HG02938 (cell line): ENCODE results near the gene JOSD2.

ENCODE experiments used
- ATAC-seq: cut with Tn5 transposase; IDR thresholded peaks from one replicate; pipeline ENCODE4 v1.9.1; 2021; ENCODE audit warnings: mild to moderate bottlenecking, moderate library complexity; ENCODE audit not compliant: unreplicated experiment

The JOSD2 gene

DNA sequence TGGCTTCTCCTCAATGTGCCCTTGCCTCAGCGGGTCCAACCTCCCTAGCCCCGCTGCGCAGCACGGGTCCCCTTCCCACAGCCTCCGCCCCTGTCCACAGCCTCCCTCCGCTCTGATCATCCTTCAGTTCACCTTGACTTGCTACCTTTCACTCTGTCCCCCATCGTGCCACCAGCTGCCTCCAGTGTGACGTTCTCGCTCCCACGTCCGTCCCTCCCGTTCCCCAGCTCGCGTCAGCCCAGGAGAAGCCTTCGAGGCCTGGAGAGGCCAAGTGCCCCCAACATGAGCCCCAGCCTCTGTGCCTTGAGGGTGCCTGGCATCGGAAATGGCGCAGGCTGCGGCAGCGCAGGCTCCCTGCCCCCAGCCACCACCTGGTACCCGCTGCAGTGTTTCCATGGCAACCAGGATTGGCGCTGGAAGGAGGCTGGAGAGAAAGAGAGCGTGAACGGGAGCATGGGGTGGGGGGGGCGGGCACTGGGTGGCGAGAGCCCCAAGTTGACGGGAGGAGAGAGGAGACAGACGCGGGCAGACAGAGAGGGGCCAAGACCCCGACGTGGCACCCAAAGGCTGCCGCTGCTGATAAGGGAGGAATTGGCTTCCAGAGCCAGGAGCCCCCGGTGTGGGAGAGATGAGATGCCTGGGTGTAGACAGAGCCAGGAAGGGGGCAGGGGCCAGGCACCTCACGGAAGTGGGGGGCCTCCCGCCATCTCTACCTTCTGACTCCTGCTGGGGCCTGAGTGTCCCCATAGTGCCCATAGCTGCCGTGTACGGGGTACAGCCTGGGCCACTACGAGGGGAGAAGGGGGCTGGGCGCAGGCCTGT is 3.6 kb upstream of the JOSD2 start:
- ATAC-seq, result no peak

DNA sequence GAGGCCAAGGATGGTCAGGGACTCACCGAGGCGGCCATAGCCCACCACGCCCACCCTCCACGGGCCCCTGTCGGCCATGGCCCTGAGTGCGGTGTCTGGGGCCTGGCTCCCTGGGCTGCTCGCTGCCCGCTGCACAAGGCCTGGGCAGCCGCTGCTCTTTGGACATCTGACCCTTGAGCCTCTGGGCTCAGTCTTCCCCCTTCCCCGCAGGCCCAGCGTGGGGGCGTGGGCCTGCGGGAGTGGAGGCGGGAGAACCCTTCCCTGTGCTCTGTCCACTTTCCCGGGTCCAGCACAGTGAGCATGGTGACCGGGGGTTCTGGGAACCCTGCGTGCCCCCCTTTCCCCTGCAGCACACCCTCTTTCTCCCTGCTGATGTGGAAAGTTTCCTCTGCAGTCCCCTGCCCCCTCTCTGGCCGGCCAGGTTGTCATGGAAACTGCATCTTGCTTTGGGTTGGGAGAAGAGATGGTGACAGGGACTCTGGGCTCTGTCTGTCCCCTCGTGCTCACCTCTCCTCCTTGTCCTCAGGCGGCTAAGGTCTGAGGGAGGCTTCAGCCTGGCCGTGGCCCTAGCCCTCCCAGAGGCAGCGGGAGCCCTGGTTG is 2.9 kb upstream of the JOSD2 start, which contains the start of gene ASPDH:
Gene ASPDH (minus strand): TSS at position 168 of the 600 bp plus-strand sequence. CDS start 90 bp downstream, at position 78.
- ATAC-seq, result no peak

DNA sequence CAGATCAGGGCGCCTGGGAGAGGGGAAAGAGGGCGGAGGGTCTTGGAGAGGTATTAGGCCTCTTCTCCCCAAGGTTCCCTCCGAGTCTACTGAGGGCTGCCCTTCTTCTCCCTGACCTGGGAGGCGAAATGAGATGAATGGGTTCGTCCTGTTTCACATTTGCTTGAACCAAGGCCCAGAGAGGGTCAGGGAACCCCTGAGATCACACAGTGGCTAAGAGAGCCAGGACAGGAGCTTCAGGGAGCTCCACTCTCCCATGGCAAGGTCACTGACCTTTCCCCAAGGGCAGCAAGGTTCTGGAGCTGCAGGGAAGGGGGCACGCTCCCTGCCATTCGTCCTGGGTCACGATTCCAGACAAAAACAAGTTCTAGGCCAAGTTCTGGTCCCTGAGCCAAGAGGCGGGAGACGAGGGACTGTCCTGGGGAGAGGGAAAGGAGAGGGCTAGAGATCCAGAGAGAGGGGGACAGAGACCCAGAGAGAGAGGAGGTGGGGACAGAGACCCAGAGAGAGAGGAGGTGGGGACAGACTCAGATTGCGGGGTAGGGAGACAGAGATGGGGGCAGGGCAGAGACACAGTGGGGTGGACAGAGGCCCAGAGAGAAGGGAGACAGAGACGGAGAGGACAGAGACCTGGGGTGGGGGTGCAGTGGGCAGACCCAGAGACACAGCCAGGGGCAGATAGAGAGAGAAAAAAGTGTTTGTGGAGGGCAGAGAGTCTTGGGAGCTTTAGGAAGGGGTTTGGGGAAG is 2.2 kb upstream of the JOSD2 start:
- ATAC-seq, result no peak

DNA sequence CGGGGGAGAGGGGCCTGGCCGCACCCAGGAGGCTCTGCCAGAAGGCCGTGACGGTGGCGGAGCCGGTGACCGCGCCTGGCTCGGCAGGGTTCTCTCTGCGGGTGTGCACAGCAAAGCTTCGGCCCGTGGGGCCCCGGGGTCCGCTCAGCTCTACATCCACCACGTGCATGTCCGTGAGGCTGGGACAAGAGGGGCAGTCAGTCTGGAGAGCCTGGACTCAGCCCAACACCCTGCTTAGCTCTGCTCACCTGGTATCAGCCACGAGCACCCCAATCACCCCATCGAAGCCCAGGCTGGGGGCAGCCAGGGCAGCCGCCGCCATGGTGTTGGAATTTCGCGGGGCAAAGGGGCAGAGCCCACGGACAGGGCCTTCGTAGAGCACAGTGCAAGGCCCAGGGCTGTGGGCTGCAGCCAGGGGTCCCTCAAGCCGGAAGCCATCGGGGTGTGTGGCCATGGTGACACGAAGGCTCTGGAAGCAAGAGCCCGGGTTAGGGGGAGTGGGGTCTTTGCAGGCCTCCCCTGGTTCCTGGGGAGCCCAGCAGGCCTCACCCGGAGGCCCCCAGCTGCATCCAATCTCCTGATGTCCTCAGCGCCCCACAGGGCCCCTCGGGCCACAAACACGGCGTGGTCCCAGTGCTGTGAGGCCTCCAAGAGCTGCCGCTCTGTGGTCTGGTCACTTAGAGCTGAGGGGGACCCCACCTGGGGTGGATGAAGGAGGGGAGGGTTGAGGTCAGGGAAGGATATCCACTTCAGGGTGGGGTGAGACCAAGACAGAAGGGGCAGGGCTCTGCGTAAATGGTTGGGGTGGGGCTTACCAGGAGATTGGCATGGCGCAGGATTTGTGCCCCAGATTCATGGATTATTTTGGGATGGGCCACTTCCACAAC is 1.4 kb upstream of the JOSD2 start:
- no peak for ATAC-seq

DNA sequence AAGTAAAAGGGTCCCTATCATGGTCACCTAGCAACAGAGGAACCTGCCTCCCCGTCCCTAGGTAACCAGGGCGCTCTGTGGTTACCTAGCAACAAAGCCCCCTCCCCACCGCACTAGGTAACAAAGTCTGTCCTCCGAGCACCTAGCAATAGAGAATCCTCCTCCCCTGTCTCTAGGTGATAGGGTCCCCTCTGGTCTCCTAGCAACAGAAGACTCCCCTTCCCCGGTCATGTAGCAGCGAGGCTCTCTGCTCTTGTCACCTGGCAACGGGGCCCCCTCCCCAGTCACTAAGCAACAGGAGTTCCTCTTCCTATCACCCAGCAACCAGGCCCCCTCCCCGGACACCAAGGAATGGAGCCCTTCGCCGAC is 307 bp downstream of the JOSD2 start:
- no peak for ATAC-seq

DNA sequence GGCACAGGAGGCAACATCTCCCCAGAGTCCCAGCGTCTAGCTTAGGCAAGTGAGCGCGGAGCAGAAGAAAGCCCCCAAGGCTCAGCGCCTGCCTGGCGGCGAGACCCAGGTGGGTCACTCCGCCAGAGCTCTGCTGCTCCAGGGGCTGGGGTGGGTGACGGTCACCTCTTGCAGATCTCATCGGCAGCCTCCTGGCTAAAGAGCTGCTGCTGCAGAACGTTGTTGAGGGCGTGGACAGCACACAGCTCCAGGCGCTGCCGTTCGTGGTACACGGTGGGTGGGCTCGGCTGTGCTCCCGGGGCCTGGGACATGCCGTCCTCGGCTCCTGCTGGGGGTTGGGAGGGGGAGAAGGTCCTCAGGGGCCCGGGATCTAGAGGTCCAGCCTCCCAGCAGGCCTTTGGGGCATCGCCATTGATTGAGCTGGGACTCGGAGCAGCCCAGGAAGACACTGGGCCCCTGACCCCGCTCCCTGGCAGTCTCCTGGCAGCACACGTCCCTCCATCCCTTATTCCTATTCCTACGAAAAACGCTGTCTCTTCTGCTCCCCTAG is 795 bp downstream of the JOSD2 start:
- ATAC-seq, result no peak

DNA sequence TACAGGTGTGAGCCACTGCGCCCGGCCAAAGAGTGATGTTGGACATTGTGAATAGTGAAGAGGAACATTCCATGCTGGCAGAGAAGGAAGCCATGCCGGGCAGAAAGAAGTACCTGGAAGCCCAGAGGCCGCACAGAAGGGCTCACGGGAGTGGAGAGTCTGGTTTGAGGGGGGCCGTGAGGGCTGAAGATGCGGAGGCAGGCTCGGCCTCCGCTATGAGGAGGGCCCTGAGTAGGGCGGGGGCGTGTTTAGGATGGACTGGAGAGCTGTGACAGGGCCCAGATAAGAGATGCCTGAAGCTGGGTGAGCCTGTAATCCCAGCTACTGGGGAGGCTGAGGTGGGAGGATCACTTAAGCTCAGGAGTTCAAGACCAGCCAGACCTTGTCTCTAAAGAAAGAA is 1.6 kb downstream of the JOSD2 start:
- no peak for ATAC-seq

DNA sequence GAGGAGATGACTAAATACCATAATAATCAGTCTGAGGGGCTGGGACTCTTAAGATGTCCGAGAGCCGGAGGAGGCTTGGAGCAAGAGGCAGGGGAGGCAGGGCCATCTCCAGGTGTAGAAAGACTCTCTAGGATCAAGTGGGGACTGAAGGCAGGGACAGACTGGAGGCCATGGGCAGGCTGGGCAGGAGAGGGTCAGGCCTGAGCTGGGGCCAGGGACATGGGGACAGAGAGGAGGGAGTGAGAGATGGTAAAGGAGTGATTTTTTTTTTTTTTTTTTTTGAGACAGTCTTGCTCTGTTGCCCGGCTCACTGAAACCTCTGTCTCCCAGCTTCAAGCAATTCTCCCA is 2.2 kb downstream of the JOSD2 start:
- ATAC-seq, result no peak

DNA sequence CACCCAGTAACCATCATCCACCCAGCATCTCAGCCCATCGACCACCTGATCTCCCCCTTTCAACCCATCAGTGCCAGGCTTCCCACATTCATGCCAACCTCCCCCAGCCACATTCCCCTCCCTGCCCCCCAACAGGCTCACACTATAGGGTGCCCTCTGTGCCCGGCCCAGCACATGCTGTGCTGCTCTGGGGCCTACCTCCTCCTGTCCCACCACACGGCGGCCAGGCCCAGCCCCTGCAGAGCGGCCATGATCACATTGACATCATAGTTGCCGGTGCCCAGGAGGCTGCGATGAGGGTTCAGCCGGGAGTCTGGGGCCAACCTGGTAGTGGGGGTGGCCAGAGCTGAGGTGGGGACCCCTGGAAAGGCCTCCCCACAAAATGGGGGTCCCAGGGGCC is 3.6 kb downstream of the JOSD2 start:
- no peak for ATAC-seq

DNA sequence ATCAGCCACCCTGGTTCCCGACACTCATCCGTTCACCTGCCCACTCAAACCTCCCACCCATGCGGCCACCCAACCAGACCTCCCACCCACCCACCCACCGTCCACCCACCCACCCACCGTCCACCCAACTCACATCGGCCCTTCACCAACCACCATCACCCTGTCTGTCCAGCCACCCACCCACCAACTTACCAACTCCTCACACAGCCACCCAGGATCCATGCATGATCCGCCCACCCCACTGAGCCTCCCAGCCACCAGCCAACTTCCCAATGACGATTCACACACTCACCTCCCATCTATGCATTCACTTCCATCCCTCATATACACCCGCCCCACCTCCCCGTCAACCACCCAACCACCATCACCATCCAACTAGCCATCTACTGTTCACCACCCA is 4.3 kb downstream of the JOSD2 start:
- ATAC-seq, result no peak

DNA sequence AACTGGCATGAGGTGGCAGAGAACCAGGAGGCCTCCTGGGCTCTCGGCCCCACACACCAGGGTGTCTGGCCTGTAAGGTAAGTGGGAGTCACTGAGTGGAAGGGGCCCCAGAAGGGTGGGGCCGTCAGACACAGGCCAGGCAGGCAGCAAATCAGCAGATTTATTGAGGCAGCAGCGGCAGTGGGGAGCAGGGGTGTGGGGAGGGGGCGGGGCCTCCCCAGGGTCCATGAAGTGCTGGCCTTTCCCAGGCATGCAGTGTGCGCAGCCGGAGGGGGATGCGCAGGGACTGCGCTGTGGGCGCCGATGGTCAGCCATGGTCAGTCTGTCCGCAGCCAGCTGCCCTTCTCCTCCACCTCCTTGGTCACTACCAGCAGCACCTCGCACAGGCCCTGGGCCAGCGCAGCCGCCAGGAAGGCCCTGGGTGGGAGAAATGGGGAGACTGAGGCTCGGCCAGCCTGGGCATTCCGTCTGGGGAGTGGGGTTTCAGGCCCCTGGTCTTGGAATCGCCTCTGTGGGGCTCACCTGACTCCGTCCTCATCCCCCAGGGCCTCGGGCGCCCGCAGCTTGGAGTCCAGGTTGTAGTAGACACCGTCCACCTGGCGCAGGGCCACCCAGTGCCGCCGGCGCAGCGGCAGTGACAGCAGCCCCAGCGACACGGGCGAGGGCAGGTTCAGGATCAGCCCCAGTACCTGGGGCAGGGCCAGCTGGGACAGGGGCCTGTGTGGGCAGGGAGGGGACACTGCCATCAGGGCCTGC is 5.0 kb downstream of the JOSD2 start:
- no peak for ATAC-seq

DNA sequence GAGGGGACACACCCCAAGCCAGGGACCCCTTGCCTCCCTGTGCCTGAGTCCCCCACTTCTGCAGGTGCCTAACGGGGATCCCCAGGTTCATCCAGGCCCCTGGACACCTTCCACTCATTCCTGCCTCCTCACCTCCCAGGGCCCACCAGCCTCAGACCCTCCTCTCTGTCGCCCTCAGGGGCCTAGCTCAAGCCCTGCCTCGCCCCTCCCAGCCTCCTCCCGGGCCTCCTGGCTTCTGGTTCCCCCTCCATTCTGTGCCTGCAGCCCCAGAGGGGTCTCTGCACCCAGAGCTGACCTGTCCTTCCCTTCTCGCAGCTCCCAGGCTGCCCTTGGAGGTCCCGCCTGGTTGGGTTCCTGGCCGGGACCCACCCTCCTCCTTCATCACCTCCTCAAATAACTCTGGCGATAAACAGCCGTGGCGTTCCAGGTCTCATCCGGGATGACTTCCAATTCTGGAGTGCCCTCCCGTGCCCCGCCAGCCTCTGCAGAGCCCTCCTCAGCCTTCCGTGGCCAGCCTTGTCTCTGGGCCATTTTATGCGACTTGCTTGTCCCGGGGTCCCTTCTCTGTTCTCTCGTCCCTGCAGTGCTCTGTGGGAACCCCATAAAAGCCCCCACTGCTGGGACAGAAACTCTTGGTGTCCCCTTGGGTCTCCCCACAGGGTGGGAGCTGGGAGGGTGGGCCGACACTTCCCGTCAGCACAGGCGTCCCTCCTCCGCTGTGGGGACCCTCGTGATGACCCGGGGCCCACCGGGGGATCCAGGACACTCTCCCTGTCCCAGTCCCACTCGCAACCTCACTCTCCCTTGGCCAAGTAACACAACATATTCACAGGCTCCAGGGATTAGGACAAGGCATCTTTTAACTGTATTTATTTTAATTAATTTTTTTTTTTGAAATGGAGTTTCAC is 9.2 kb downstream of the JOSD2 start:
- ATAC-seq, result no peak

DNA sequence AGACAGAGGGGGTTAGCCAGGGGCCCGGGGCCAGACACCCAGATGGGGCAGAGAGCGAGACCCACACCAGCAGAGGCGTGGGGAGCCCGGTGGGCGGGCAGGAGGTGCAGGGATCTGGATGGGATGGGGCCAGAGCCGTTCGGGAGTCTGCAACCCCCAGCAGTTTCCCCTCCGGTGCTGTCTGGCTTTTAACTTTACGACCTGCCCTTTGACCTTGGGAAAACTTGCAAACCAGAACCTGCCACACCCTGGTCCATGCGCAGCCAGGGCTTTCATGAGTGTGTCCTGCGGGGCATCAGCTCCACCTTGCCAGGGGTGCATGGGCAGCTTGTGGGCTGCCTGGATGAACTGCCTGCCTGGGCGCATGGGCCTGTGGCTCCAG is 9.8 kb downstream of the JOSD2 start:
- ATAC-seq, result no peak

DNA sequence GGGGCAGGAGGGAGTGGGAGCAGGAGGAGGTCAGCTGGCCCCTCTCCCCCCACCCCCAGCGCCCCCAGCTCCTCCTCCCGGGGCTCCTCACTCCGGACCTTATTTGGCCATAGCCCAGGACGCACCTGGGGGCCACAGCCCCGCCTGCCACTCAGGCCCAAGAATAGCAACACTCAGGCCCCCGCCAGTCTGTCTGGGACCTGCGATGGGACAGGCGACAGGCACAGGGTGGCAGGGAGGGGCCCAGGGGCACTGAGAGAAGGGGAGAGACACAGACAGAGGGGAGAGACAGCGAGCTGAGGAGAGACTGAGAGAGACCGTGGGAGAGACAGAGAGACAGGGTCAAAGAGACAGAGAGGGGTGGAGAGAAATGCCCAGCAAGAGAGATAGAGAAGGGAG is 10.2 kb downstream of the JOSD2 start:
- ATAC-seq, result no peak

DNA sequence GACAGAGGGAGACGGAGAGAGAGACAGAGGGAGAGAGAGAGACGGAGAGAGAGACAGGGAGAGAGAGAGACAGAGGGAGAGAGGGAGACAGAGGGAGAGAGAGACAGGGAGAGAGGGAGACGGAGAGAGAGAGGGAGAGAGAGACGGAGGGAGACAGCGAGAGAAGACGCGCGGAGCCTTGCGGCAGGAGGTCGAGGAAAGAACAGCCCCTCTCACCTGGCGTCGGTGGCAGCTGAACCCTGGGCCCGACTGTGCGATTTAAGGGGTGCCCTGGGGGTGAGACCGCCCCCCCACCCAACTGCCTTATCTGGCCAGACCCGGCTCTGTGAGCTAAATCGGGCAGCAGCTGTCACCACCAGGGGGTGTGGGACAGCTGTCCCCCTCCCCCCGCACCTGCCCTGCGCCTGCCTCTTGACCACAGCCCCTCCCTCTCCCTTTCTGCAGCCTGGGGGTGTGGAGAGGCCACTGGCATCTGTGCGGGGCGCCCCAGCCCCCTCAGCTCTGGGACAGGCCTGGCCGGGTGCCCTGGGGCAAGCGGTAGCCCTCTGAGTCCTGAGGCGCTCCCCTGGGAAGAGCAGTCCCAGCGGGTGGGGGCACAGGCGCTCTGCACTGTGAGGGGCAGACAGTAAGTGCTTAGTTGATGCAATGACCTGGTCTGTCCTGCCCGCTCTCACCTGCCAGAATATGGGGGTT is 10.8 kb downstream of the JOSD2 start:
- no peak for ATAC-seq

DNA sequence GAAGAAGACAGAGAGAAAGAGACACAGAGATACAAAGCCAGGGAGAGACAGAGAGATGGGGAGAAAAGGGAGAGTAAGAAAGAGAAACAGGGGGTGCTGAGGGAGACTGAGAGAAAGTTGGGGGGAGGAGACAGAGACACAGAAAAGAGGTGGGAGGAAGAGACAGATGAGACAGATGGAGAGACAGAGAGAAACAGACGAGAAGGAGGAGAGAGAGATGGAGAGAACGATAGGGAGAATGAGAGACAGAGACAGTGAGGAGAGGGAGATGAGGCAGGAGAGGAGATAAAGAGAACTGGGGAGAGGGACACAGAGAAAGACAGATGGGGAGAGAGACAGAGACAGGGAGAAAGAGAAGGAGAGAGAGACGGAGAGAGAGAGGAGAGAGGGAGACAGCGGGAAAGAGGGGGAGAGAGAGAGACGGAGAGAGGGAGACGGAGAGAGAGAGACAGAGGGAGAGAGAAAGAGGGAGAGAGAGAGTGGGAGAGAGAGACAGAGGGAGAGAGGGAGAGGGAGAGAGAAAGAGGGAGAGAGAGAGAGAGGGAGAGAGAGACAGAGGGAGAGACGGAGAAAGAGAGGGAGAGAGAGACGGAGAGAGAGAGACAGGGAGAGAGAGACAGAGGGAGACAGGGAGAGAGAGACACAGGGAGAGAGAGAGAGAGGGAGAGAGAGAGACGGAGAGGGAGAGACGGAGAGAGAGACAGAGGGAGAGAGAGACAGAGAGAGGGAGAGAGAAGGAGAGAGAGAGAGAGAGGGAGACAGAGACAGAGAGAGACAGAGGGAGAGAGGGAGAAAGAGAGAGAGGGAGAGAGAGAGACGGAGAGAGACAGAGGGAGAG is 12.6 kb downstream of the JOSD2 start:
- ATAC-seq, result no peak

DNA sequence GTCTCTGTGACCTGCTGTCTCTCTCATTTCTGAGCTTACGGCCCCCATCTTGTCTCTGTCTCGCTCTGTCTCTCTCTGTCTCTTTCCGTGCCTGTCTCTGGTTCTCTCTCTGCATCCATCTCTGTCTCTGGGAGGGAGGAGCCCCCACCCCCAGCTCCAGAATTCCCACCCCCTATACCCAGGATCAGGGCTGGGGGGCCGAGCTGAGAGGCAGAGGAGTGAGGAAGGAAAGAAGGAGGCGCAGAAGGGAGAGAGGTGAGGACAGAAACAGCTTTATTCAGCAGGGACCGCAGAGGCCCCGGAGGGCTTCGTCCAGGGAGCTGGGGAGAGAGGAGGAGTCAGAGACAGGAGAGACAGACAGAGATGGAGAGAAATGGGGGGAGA is 14.0 kb downstream of the JOSD2 start:
- ATAC-seq, result no peak
